ENCODE measurements around the gene GRIK4. TPM values are rescaled to one million over a fixed set of nuclear protein-coding genes. Genes with fewer than 3 reads are reported as not detected.

The GRIK4 gene
- total and polyA plus RNA-seq, 9 of the 15 experiments (the other 6 are each of a cell fraction or from before 2014, with no cell fraction given), result not detected

DNA sequence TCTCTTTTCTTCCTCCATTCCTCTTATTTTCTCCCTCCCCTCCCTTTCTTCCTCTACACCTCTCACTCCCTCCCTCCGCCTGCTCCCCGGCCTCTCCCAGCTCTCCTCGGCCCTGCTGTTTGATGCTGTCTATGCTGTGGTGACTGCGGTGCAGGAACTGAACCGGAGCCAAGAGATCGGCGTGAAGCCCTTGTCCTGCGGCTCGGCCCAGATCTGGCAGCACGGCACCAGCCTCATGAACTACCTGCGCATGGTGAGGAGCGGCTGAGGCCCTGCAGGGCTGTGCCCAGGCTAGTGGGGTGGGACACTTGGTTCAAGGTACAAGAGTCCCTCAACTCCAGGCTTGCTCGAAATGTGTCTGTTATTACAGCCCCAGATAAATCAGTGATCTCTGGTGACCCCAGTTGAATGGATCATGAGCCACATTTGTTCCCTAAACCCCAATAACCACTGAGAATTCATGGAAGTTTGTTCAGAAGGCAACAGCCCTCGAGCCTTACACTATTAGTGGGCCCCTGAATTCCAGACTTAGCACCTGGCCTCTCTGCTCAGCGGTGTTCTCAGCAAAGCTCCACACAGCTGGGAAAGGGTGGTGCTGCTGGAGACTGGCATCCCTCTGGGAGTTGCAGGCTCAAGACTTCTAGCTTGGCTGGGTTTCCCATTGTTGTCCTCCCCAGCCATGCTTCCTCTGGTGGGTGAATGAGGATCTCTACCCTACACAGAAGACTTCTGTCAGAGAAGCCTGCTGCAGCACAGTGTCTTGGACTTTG lies 362.6 kb downstream of the GRIK4 start:
- BruUV-seq (replicated peaks), result no TSS peak
- ChIA-PET CTCF (ENCODE audit: low intra/inter-chr PET ratio) (no interaction called here), POLR2A (no interaction called here)
- H3K27ac ChIP-seq (ENCODE audit: extremely low read depth, low read depth, low read length), result no peak overlapping the region
- DNase-seq (ENCODE audit: extremely low read depth in 1 of 4, low spot score in 3 of 4) (no peak), FAIRE-seq (no peak), ATAC-seq (no peak)
- H3K9me1 ChIP-seq (ENCODE audit: control insufficient read depth, insufficient read depth, low read length), result no peaks in the 10 kb centered on the region
- no peaks in the 10 kb centered on the region for H3K79me2 ChIP-seq (ENCODE audit: control insufficient read depth, insufficient read depth, low read length)
- H3K4me1 ChIP-seq (replicated peaks in 1 of 2; ENCODE audit: control insufficient read depth in 2 of 2, insufficient read depth in 2 of 2, low read length in 2 of 2), result no peaks in the 10 kb centered on the region
- intact Hi-C loops (cut with micrococcal nuclease), result no loop called here
- in situ Hi-C loops (cut with MboI), result no loop called here
- no peak overlapping the region for H3K9ac ChIP-seq (ENCODE audit: insufficient read depth in 1 of 2, low read depth in 2 of 2, low read length in 2 of 2)
- 2% methylated on average over 13 of the region's 15 CpGs for WGBS (ENCODE audit: insufficient coverage, low coverage, missing lambda C conversion rate)
- H3K4me3 ChIP-seq, result no peak overlapping the region
- no peaks in the 10 kb centered on the region for H3K36me3 ChIP-seq (ENCODE audit: control insufficient read depth, insufficient read depth, low read length)
- H3K27me3 ChIP-seq (ENCODE audit: control insufficient read depth in 2 of 2, insufficient read depth in 2 of 2, low read length in 2 of 2), result peaks cover 0 to 41% of the 10 kb centered on the region in 2 experiments; a peak in 2 of 5 replicates
- no peak overlapping the region for H3K4me2 ChIP-seq (ENCODE audit: insufficient read depth, low read length)
- H2AFZ ChIP-seq (ENCODE audit: low read depth, low read length), result no peak overlapping the region
- no peaks in the 10 kb centered on the region; the same call in 1 of the 2 replicates for H4K20me1 ChIP-seq (replicated peaks; ENCODE audit: control insufficient read depth, insufficient read depth, low read length)
- no peaks in the 10 kb centered on the region for H3K9me3 ChIP-seq (replicated peaks; ENCODE audit: control insufficient read depth, insufficient read depth, low read depth, low read length)
- TF ChIP-seq C11orf30 (IDR thresholded peaks at IDR 0.05; ENCODE audit: low read depth), result no peak
- no peak for TF ChIP-seq RUNX1 (IDR thresholded peaks at IDR 0.05; ENCODE audit: low read depth)
- TF ChIP-seq SP2 (IDR thresholded peaks at IDR 0.05; ENCODE audit: extremely low read depth, low read depth, low read length, poor library complexity, severe bottlenecking), result no peak
- no peak for TF ChIP-seq PML (IDR thresholded peaks at IDR 0.05; ENCODE audit: low read length)
- no peak for TF ChIP-seq RBM34 (IDR thresholded peaks at IDR 0.05; ENCODE audit: borderline replicate concordance, insufficient read depth, low read length)
- TF ChIP-seq, protein P1, sequence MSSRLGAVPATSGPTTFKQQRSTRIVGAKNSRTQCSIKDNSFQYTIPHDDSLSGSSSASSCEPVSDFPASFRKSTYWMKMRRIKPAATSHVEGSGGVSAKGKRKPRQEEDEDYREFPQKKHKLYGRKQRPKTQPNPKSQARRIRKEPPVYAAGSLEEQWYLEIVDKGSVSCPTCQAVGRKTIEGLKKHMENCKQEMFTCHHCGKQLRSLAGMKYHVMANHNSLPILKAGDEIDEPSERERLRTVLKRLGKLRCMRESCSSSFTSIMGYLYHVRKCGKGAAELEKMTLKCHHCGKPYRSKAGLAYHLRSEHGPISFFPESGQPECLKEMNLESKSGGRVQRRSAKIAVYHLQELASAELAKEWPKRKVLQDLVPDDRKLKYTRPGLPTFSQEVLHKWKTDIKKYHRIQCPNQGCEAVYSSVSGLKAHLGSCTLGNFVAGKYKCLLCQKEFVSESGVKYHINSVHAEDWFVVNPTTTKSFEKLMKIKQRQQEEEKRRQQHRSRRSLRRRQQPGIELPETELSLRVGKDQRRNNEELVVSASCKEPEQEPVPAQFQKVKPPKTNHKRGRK (tag; IDR thresholded peaks at IDR 0.05), result no peak
- TF ChIP-seq MXI1 (IDR thresholded peaks at IDR 0.05; ENCODE audit: low read depth, low read length), result no peak
- TF ChIP-seq HSF4 (CRISPR knock-in tag; IDR thresholded peaks at IDR 0.05; ENCODE audit: borderline replicate concordance), result no peak
- TF ChIP-seq ZNF696 (CRISPR knock-in tag; conservative IDR thresholded peaks at IDR 0.05), result no peak
- no peak for TF ChIP-seq HEY1 (CRISPR knock-in tag; IDR thresholded peaks at IDR 0.05; ENCODE audit: borderline replicate concordance)
- TF ChIP-seq, protein P2, sequence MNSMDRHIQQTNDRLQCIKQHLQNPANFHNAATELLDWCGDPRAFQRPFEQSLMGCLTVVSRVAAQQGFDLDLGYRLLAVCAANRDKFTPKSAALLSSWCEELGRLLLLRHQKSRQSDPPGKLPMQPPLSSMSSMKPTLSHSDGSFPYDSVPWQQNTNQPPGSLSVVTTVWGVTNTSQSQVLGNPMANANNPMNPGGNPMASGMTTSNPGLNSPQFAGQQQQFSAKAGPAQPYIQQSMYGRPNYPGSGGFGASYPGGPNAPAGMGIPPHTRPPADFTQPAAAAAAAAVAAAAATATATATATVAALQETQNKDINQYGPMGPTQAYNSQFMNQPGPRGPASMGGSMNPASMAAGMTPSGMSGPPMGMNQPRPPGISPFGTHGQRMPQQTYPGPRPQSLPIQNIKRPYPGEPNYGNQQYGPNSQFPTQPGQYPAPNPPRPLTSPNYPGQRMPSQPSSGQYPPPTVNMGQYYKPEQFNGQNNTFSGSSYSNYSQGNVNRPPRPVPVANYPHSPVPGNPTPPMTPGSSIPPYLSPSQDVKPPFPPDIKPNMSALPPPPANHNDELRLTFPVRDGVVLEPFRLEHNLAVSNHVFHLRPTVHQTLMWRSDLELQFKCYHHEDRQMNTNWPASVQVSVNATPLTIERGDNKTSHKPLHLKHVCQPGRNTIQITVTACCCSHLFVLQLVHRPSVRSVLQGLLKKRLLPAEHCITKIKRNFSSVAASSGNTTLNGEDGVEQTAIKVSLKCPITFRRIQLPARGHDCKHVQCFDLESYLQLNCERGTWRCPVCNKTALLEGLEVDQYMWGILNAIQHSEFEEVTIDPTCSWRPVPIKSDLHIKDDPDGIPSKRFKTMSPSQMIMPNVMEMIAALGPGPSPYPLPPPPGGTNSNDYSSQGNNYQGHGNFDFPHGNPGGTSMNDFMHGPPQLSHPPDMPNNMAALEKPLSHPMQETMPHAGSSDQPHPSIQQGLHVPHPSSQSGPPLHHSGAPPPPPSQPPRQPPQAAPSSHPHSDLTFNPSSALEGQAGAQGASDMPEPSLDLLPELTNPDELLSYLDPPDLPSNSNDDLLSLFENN (IDR thresholded peaks at IDR 0.05; ENCODE audit: low read depth in 2 of 2, low read length in 2 of 2), result no peak
- TF ChIP-seq, protein P3, sequence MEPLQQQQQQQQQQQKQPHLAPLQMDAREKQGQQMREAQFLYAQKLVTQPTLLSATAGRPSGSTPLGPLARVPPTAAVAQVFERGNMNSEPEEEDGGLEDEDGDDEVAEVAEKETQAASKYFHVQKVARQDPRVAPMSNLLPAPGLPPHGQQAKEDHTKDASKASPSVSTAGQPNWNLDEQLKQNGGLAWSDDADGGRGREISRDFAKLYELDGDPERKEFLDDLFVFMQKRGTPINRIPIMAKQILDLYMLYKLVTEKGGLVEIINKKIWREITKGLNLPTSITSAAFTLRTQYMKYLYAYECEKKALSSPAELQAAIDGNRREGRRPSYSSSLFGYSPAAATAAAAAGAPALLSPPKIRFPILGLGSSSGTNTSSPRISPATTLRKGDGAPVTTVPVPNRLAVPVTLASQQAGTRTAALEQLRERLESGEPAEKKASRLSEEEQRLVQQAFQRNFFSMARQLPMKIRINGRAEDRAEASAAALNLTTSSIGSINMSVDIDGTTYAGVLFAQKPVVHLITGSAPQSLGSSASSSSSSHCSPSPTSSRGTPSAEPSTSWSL (CRISPR knock-in tag; IDR thresholded peaks at IDR 0.05; ENCODE audit: borderline replicate concordance), result no peak
- TF ChIP-seq, protein P4, sequence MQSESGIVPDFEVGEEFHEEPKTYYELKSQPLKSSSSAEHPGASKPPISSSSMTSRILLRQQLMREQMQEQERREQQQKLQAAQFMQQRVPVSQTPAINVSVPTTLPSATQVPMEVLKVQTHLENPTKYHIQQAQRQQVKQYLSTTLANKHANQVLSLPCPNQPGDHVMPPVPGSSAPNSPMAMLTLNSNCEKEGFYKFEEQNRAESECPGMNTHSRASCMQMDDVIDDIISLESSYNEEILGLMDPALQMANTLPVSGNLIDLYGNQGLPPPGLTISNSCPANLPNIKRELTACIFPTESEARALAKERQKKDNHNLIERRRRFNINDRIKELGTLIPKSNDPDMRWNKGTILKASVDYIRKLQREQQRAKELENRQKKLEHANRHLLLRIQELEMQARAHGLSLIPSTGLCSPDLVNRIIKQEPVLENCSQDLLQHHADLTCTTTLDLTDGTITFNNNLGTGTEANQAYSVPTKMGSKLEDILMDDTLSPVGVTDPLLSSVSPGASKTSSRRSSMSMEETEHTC (IDR thresholded peaks at IDR 0.05), result no peak
- no peak for TF ChIP-seq BMI1 (IDR thresholded peaks at IDR 0.05; ENCODE audit: low read length)

Data from K562 (cell line).